Smooth muscle cell of the brain vasculature (primary cell): ENCODE data around the gene PTER.

ENCODE experiments used
- DNase-seq: peaks from one replicate; pipeline ENCODE4 v3.0.0-alpha.2; 2012; ENCODE audit warnings: low read depth, low spot score

PTER gene

GRCh38 chr10:16470747-16471146 is 33.9 kb downstream of the PTER start:
- no peak for DNase-seq

GRCh38 chr10:16472828-16473227 is 36.0 kb downstream of the PTER start:
- DNase-seq = no peak

- DNase-seq = no peak
Observed at GRCh38 chr10:16477757-16478156, 40.9 kb downstream of the PTER start.

DNA sequence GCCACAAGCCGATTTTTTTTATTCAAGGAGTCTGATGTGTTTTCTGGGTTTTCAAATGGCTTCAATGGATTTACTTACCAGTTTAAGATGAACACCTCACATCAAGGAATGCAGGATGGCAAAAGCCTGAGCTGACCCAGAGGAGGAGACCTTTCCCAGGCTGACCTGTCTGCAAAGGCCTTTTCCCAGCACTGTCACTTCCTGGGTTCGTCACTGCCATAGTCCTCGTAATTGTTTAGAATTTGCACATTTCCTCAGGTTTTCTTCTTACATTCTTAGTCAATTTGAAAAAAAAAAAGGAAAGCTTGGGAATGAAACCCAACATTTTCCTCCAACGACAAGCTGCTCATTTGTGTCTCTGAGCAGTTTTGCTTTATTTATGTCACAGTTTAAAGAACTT is 42.0 kb downstream of the PTER start:
- no peak for DNase-seq

DNA sequence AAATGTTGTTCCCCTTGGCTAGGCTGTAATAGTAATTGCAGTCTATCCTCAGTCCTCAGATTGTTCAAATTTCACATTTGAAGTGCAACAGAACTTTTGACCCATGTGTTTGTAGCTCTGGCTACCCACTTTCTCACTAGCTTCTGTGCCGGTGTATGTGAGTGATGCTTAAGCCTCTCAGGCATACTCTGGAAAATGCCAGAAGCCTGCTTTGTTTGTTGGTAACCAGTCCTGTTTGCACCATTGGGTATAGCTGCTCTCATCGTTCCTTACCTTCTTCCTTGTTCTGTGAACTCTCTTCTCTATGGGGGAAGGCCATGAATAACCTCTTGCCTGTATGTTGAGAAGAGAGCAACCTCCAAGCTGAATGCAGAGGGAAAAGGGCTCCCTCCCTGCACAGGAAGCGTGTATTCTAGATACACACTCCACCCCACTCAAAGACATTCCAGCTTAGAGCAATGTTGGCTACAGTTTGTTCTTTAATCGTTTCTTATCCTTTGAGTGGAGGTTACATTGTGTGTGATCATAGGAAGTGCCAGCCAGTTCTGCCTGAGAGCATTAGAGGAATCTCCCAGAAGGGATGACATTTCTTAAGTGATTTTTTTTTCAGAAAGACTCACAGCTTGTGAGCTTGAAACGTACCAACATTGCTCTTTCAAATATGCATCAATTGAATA is 44.4 kb downstream of the PTER start:
- no peak for DNase-seq

DNA sequence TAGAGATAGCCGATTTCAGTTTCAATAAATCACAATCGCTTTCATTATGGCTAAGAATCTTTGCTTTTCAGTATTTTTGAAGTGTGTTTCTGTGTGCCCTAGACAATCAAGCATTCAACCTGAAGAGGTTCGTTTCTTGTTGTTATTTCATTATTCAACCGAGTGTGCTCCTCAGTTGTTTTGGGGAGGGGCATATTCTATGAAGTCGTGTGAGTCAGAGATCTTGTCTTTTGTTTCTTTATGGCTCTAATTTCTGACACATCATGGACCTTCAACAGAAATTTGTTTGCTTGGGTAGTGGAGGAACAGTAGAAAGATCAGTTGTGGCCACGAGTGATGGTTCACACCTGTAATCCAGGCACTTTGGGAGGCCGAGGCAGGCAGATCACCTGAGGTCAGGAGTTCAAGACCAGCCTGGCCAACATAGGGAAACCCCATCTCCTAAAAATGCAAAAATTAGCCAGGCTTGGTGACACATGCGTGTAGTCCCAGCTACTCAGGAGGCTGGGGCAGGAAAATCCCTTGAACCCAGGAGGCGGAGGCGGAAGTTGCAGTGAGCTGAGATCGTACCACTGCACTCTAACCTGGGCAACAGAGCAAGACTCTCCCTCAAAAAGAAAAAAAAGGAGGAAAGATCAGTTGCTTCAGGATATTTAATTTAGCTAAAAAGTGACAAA is 46.6 kb downstream of the PTER start:
- DNase-seq = no peak

GRCh38 chr10:16490511-16490910 is 53.7 kb downstream of the PTER start:
- no peak for DNase-seq

GRCh38 chr10:16491933-16492332 is 55.1 kb downstream of the PTER start:
- DNase-seq = no peak

DNA sequence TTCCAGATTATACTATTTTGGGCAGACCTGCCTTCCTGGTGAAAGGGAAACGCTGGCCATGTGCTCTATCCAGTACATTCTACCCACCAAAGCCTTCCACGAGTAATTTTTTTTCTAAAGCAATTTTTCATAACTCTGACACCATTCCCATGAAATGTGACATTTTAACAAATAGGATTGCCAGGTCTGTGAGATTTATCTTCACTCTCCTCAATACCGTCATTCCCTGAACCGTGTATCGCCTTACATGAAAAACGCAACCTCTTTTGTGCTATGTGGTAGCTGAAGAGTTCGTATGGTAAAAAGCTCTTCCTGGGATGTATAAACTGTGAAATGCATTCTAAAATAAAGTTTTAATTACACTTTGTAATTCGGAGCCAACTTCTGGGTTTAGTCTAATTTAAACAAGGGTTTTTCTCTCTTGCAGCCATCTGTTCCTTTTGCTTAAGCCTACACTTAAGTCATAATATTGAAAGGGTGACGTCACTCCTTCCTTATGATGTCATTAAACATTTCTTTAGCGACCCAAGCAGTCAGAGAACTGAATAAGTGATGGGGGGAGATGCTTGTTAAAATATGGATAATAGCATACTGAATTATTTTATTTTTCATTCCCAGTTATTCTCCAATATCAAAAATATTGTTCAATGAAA is 57.2 kb downstream of the PTER start:
- no peak for DNase-seq

- no peak for DNase-seq
Observed at GRCh38 chr10:16497911-16498310, 61.1 kb downstream of the PTER start.

- DNase-seq = no peak
Observed at GRCh38 chr10:16505161-16505560, 68.4 kb downstream of the PTER start.

- no peak for DNase-seq
Observed at GRCh38 chr10:16509996-16510395, 73.2 kb downstream of the PTER start.

GRCh38 chr10:16510843-16511242 is 74.0 kb downstream of the PTER start:
- DNase-seq = no peak

DNA sequence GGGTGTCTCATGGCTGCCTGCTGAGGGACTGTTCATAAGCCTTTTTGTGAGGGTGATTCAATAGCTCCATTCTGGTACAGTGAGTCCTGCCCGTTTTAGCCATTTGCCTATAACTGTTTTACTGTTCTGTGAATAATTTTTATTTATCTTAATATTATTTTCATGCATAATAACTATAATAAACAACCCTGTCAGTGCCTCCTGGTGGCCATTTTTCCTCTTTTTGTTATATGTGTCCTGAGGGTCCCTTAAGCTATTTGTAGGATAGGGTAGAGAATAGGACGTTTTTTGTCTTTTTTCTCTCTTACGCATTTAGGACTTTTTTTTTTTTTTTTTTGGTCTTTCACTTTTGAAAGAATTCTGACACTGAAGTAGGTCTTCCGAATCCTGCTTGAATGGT is 82.0 kb downstream of the PTER start:
- DNase-seq = no peak

DNA sequence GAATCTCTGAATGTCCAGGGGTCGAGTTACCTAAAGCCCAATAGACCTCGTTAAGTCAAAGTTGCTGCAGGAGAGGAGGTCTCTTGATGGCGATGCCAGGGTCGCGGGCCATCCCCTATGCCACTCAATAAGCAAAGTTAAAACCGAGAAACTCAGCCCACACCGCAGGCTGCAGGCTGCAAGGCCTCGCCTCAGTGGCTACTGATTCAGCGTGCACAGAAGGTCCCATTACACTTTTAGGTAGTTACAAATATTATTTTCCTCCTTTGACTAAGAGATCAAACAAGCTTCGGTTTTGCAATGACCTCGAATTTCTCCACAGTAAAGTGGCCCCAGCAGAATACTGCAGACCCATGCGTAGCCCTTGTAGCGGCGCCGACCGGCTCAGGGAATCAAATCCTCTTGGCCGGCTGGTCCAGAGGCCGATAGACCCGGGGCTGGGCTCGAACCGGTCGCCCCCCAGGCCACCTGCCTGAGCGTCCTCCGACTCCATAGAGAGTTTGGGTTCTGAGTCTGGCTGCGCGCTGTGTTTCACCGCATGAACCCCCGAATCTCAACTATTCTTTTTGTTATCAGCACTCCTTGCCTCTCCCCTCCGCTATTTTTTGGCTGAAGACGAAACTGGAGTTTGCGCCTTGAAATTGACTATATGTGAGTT is 82.6 kb downstream of the PTER start:
- DNase-seq = no peak

- no peak for DNase-seq
Observed at GRCh38 chr10:16519908-16520861, 83.4 kb downstream of the PTER start.

DNA sequence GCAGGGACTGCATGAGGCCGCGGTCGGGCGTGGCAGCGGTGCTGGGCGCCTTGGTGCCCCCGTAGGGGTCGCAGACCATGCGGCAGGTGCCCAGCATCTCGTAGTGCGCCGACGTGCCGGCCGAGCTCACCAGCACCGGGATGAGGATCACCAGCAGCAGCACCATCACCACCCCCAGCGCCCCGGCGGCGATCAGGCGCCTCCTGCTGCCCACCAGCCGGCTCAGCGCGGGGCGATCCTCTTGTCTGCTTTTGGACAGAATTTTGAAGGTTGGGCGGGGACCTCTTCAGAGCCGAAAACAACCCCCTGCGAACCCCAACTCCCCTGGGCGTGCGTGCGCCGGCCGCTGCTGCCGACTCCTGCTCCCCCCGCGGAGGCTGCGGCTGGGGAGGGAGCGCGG is 84.1 kb downstream of the PTER start:
- DNase-seq = no peak

- DNase-seq = no peak
Observed at GRCh38 chr10:16521311-16522016, 84.7 kb downstream of the PTER start, which contains the start of gene C1QL3. C1QL3 (minus strand) TSS chr10:16521879; CDS start chr10:16521065, 814 bp downstream.

DNA sequence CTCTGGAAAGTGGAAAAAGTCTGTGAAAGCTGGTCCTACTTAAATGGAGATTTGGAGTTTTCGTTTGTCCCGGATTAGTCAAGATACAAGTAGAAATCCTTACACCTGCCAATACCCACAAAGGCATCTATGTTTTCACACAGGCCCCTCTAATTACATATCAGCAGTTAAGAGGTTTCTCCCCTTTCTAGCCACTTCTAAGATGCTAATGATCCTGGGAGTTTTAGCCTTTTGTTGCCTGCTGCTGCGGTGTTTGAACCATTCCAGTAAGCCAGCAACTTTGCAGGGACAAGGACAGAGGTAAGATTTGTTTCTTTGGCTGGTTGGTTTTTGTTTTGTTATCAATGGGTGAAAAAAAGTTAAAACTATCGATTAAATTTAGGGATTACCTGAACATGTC is 90.6 kb downstream of the PTER start:
- DNase-seq = no peak

GRCh38 chr10:16529853-16530252 is 93.0 kb downstream of the PTER start:
- no peak for DNase-seq

- DNase-seq = no peak
Observed at GRCh38 chr10:16536155-16536554, 99.3 kb downstream of the PTER start.
